Common myeloid progenitor, CD34-positive (primary cell): ENCODE measurements around the gene GALE. TPM values are rescaled to one million over a fixed set of nuclear protein-coding genes. Genes with fewer than 3 reads are reported as not detected.
"Not testable (repeated sequence)": the region's sequence is repeated elsewhere in the genome, so short reads cannot be mapped to it uniquely, and the experiment has no call there.

Experiments
- CTCF ChIA-PET: fragments of 350-600 bp; sonication (Branson Sonifier 250); formaldehyde crosslinking; loops from one replicate; lab custom pipeline; 2021; ENCODE audit warnings: antibody characterized with exemption; lab: Charles Lee
- POLR2A ChIA-PET: fragments of 350-600 bp; sonication (Branson Sonifier 250); formaldehyde crosslinking; loops from one replicate; lab custom pipeline; 2021; ENCODE audit warnings: antibody characterized with exemption; lab: Charles Lee
- DNase-seq, 3 donors: peaks; one replicate each; pipeline versions ENCODE4 v3.0.0 to v3.0.0-alpha.2; 2013
- H3K27ac ChIP-seq, 2 experiments: 1 replicate in 1 of 2; 2 replicates in 1 of 2; pipeline ENCODE4 v1.7.0; 2013; ENCODE audit warnings: inconsistent platforms in 2 of 2, low read length in 2 of 2, mild to moderate bottlenecking in 2 of 2, low read depth in 1 of 2, moderate library complexity in 1 of 2; ENCODE audit not compliant: severe bottlenecking in 2 of 2, insufficient read depth in 1 of 2, poor library complexity in 1 of 2
- H3K27me3 ChIP-seq, 5 experiments: replicated peaks in 2 of 5; 1 replicate in 3 of 5; 2 replicates in 2 of 5; pipeline versions ENCODE4 v1.6.1 to v1.7.0; 2013; ENCODE audit warnings: low read length in 4 of 5, mild to moderate bottlenecking in 2 of 5, moderate library complexity in 2 of 5, inconsistent platforms in 1 of 5; ENCODE audit not compliant: insufficient read depth in 5 of 5, control insufficient read depth in 4 of 5
- H3K36me3 ChIP-seq, 4 experiments: 1 replicate in 2 of 4; 2 replicates in 2 of 4; pipeline versions ENCODE4 v1.6.1 to v1.7.0; 2013; ENCODE audit warnings: low read length in 3 of 4, control low read depth in 1 of 4, mild to moderate bottlenecking in 1 of 4; ENCODE audit not compliant: control insufficient read depth in 4 of 4, insufficient read depth in 4 of 4
- H3K4me1 ChIP-seq, 4 experiments: 1 replicate in 3 of 4; 2 replicates in 1 of 4; pipeline versions ENCODE4 v1.6.1 to v1.7.1; 2013; ENCODE audit warnings: low read length in 3 of 4, mild to moderate bottlenecking in 3 of 4, control low read depth in 1 of 4, inconsistent platforms in 1 of 4, moderate library complexity in 1 of 4; ENCODE audit not compliant: control insufficient read depth in 4 of 4, insufficient read depth in 4 of 4; ENCODE audit errors: control extremely low read depth in 1 of 4
- H3K4me3 ChIP-seq, 7 experiments: 1 replicate in 4 of 7; 2 replicates in 3 of 7; pipeline versions ENCODE4 v1.5.1 to v1.7.0; 2013; ENCODE audit warnings: mild to moderate bottlenecking in 7 of 7, low read length in 6 of 7, moderate library complexity in 6 of 7, inconsistent platforms in 2 of 7, low read depth in 2 of 7, control low read depth in 1 of 7; ENCODE audit not compliant: insufficient read depth in 4 of 7, control insufficient read depth in 1 of 7; ENCODE audit errors: extremely low read depth in 1 of 7
- H3K9me3 ChIP-seq, 5 experiments: 1 replicate in 4 of 5; 2 replicates in 1 of 5; pipeline versions ENCODE4 v1.6.1 to v1.7.1; 2013; ENCODE audit warnings: low read length in 4 of 5, mild to moderate bottlenecking in 2 of 5, inconsistent platforms in 1 of 5, low read depth in 1 of 5, moderate library complexity in 1 of 5; ENCODE audit not compliant: control insufficient read depth in 4 of 5, insufficient read depth in 2 of 5; ENCODE audit errors: control extremely low read depth in 1 of 5
- WGBS: methylation state at CpG from one replicate; pipeline ENCODE4 v1.1.5; 2013; ENCODE audit not compliant: insufficient coverage; 5-methylcytosine and 5-hydroxymethylcytosine counted together
- polyA plus RNA-seq: library from polyadenylated mRNA; unstranded; fragments of 120-200 nt; gene quantifications from one replicate; pipeline ENCODE4 v1.2.1, GENCODE V29; 2013

The GALE gene
- polyA plus RNA-seq = 7.5 TPM

GRCh38 chr1:23800400-23801337, at the start of gene GALE:
GALE (minus strand) TSS chr1:23800754; CDS start chr1:23799007, 1,747 bp downstream.
- ChIA-PET CTCF (interaction anchor here (1.0 to 4.6 kb wide), 6 partner anchors 10 to 116 kb away, joined by 3 to 28 read pairs (median 12); partner anchors contain the start of gene PITHD1), POLR2A (interaction anchor here (0.9 to 1.6 kb wide), 2 partner anchors 23 to 28 kb away, joined by 6 read pairs; partner anchors contain the start of gene PITHD1)

GRCh38 chr1:23848673-23849616, 48.4 kb upstream of the GALE start:
- CTCF ChIA-PET = interaction anchor here (0.6 to 2.1 kb wide), 5 partner anchors 9 to 551 kb away, joined by 3 to 5 read pairs (median 4); no protein-coding TSS in a partner anchor
- H3K4me3 ChIP-seq = no peak overlapping the region
- POLR2A ChIA-PET = no interaction called here
- no peak for DNase-seq
- H3K27ac ChIP-seq = no peak overlapping the region
- H3K27me3 ChIP-seq = no peaks in the 10 kb centered on the region
- H3K9me3 ChIP-seq = peaks cover 0 to 10% (median 5%) of the 10 kb centered on the region in 5 experiments
- no peaks in the 10 kb centered on the region for H3K4me1 ChIP-seq
- 100% methylated on average over 2 of the region's 12 CpGs for WGBS
- peaks cover 9 to 35% (median 19%) of the 10 kb centered on the region in 4 experiments for H3K36me3 ChIP-seq

More at GRCh38 chr1:23800400-23801337, at the start of gene GALE:
- no peaks in the 10 kb centered on the region for H3K9me3 ChIP-seq
- WGBS = 0% methylated on average over 55 of the region's 82 CpGs
- DNase-seq = peak; percentile 95 to 97 (median 97)
- H3K27me3 ChIP-seq = no peaks in the 10 kb centered on the region
- H3K4me3 ChIP-seq = peak within 1 kb of the TSS; percentile 57 to 89 (median 81)
- H3K4me1 ChIP-seq = peaks cover 0 to 26% (median 21%) of the 10 kb centered on the region in 4 experiments
- peak within 1 kb of the TSS; percentile 64 to 86 for H3K27ac ChIP-seq
- H3K36me3 ChIP-seq = peaks cover 0 to 33% (median 23%) of the 10 kb centered on the region in 4 experiments

- H3K4me3 ChIP-seq, H3K27me3 ChIP-seq, DNase-seq, H3K4me1 ChIP-seq, POLR2A ChIA-PET, H3K27ac ChIP-seq: not testable (repeated sequence)
- Histone ChIP-seq H3K36me3 (peaks cover 9 to 35% (median 19%) of the 10 kb centered on the region in 4 experiments), H3K9me3 (peaks cover 0 to 10% (median 5%) of the 10 kb centered on the region in 5 experiments)
- WGBS = no CpG with 5 or more reads among the region's 2 CpGs
- CTCF ChIA-PET = interaction anchor here (1.4 kb wide), 1 partner anchor 37 kb away, joined by 7 read pairs; no protein-coding TSS in a partner anchor
Measured at GRCh38 chr1:23847482-23848095, 47.0 kb upstream of the GALE start.

GRCh38 chr1:23845163-23845562, 44.6 kb upstream of the GALE start:
- DNase-seq = no peak
- Histone ChIP-seq H3K4me3 (no peak overlapping the region), H3K9me3 (peaks cover 0 to 10% (median 5%) of the 10 kb centered on the region in 5 experiments), H3K36me3 (peaks cover 9 to 35% (median 19%) of the 10 kb centered on the region in 4 experiments), H3K27me3 (no peaks in the 10 kb centered on the region), H3K27ac (no peak overlapping the region), H3K4me1 (no peaks in the 10 kb centered on the region)
- ChIA-PET POLR2A (no interaction called here), CTCF (interaction anchor here (0.6 kb wide), 1 partner anchor 76 kb away, joined by 3 read pairs; no protein-coding TSS in a partner anchor)
- WGBS = 86% methylated on average over 2 of the region's 2 CpGs

- POLR2A ChIA-PET = no interaction called here
- no peak for DNase-seq
- Histone ChIP-seq H3K27me3 (no peaks in the 10 kb centered on the region), H3K9me3 (peaks cover 0 to 10% (median 5%) of the 10 kb centered on the region in 5 experiments), H3K36me3 (peaks cover 9 to 31% (median 19%) of the 10 kb centered on the region in 4 experiments), H3K4me1 (peaks cover 0 to 3% (median 0%) of the 10 kb centered on the region in 4 experiments), H3K27ac (no peak overlapping the region), H3K4me3 (no peak overlapping the region)
- WGBS = 83% methylated on average over 1 of the region's 5 CpGs
- CTCF ChIA-PET = interaction anchor here (0.7 to 1.7 kb wide), 6 partner anchors 9 to 183 kb away, joined by 3 to 7 read pairs (median 3); no protein-coding TSS in a partner anchor
Measured at GRCh38 chr1:23843644-23844043, 43.1 kb upstream of the GALE start.

- peak; percentile 90 to 96 (median 95) for DNase-seq
- peaks cover 0 to 12% (median 7%) of the 10 kb centered on the region in 4 experiments for H3K4me1 ChIP-seq
- H3K36me3 ChIP-seq = no peaks in the 10 kb centered on the region
- H3K9me3 ChIP-seq = peaks cover 0 to 3% (median 0%) of the 10 kb centered on the region in 5 experiments
- peak overlapping the region in 1 of 2 experiments; percentile 26 for H3K27ac ChIP-seq
- ChIA-PET POLR2A (interaction anchor here (2.0 kb wide), 1 partner anchor 14 kb away, joined by 11 read pairs; the partner anchor contains the start of gene HMGCL), CTCF (interaction anchor here (0.8 to 1.3 kb wide), 4 partner anchors 13 to 395 kb away, joined by 3 to 6 read pairs (median 4); partner anchors contain the start of gene HMGCL)
- 0% methylated on average over 4 of the region's 21 CpGs for WGBS
- peak overlapping the region in 6 of 7 experiments; percentile 1 to 75 (median 53) for H3K4me3 ChIP-seq
- H3K27me3 ChIP-seq = no peaks in the 10 kb centered on the region
Measured at GRCh38 chr1:23838401-23838866, 37.9 kb upstream of the GALE start.
